K562 (cell line): ENCODE data around the gene UBA7. TPM values are rescaled to one million over a fixed set of nuclear protein-coding genes. Genes with fewer than 3 reads are reported as not detected.

Experiments used
- ATAC-seq: fragments of 200-7000 bp; cut with Tn5 transposase; 3 replicates; pipeline ENCODE4 v1.9.1; 2020; ENCODE audit warnings: moderate library complexity
- BruUV-seq: library from RNA; stranded (reverse); fragments of 400-500 nt; replicated peaks from 2 replicates; lab custom pipeline; 2021; lab: Mats Ljungman, UMichigan
- CTCF ChIA-PET: fragments of 300-600 bp; formaldehyde crosslinking; extraction: SDS; loops from one replicate; lab custom pipeline; 2021; ENCODE audit warnings: low intra/inter-chr PET ratio; lab: Yijun Ruan, JAX
- POLR2A ChIA-PET: fragments of 300-600, 350-650 bp; sonication (Branson Sonifier 250); formaldehyde crosslinking; extraction: SDS; loops from one replicate; lab custom pipeline; 2021; ENCODE audit warnings: antibody characterized with exemption, inconsistent platforms; lab: Yijun Ruan, JAX
- DNase-seq, 4 experiments: peaks; one replicate each; pipeline versions ENCODE4 v3.0.0 to v3.0.0-alpha.2; 2011 to 2018; ENCODE audit warnings: low spot score in 3 of 4, mixed read lengths in 3 of 4; ENCODE audit errors: extremely low read depth in 1 of 4
- FAIRE-seq: peaks from 2 replicates; lab custom pipeline; 2011; peaks lifted over from hg19 to GRCh38; lab: Jason Lieb, UNC
- H2AFZ ChIP-seq: 2 replicates; pipeline ENCODE4 v1.6.0; 2011; ENCODE audit warnings: low read depth, low read length, control low read depth, inconsistent platforms
- H3K27ac ChIP-seq: fragments of 200-600 bp; 3 replicates; pipeline ENCODE4 v1.8.0; 2011; ENCODE audit warnings: low read depth, mild to moderate bottlenecking, control low read depth, inconsistent platforms, low read length, moderate library complexity, mixed read lengths; ENCODE audit errors: extremely low read depth
- H3K27me3 ChIP-seq, 2 experiments: fragments of 300-600 bp in 1 of 2; 2 replicates in 1 of 2; 3 replicates in 1 of 2; pipeline versions ENCODE4 v1.6.0 to v1.8.0; 2011; ENCODE audit warnings: inconsistent platforms in 2 of 2, low read length in 2 of 2, mild to moderate bottlenecking in 1 of 2, mixed read lengths in 1 of 2, moderate library complexity in 1 of 2; ENCODE audit not compliant: control insufficient read depth in 2 of 2, insufficient read depth in 2 of 2
- H3K36me3 ChIP-seq: fragments of 300-600 bp; 3 replicates; pipeline ENCODE4 v1.8.0; 2011; ENCODE audit warnings: mild to moderate bottlenecking, low read length, inconsistent platforms; ENCODE audit not compliant: control insufficient read depth, insufficient read depth
- H3K4me1 ChIP-seq, 2 experiments: fragments of 200-600 bp in 1 of 2; replicated peaks in 1 of 2; 2 replicates in 1 of 2; 3 replicates in 1 of 2; pipeline versions ENCODE4 v1.5.1 to v1.8.0; 2011; ENCODE audit warnings: inconsistent platforms in 2 of 2, low read length in 2 of 2, mild to moderate bottlenecking in 1 of 2, mixed read lengths in 1 of 2, moderate library complexity in 1 of 2; ENCODE audit not compliant: control insufficient read depth in 2 of 2, insufficient read depth in 2 of 2
- H3K4me2 ChIP-seq: 2 replicates; pipeline ENCODE4 v1.6.1; 2011; ENCODE audit warnings: low read length, control low read depth, inconsistent platforms, mixed read lengths; ENCODE audit not compliant: insufficient read depth
- H3K4me3 ChIP-seq: fragments of 200-600 bp; sonication (generic), shearing (Covaris generic); 2 replicates; pipeline ENCODE4 v1.5.1; 2016; ENCODE audit warnings: control low read depth, inconsistent platforms
- H3K79me2 ChIP-seq: fragments of 200-600 bp; 3 replicates; pipeline ENCODE4 v1.8.0; 2011; ENCODE audit warnings: low read length, inconsistent platforms; ENCODE audit not compliant: control insufficient read depth, insufficient read depth
- H3K9ac ChIP-seq, 2 experiments: 2 replicates each; pipeline versions ENCODE4 v1.6.0 to v1.6.1; 2011; ENCODE audit warnings: low read depth in 2 of 2, low read length in 2 of 2, control low read depth in 1 of 2, inconsistent platforms in 1 of 2, mild to moderate bottlenecking in 1 of 2, mixed read lengths in 1 of 2; ENCODE audit not compliant: insufficient read depth in 1 of 2
- H3K9me1 ChIP-seq: one replicate; pipeline ENCODE4 v1.6.0; 2011; ENCODE audit warnings: inconsistent platforms, mild to moderate bottlenecking, low read length, moderate library complexity; ENCODE audit not compliant: control insufficient read depth, insufficient read depth
- H3K9me3 ChIP-seq: replicated peaks from 2 replicates; pipeline ENCODE4 v1.5.1; 2011; ENCODE audit warnings: low read depth, low read length, inconsistent platforms; ENCODE audit not compliant: control insufficient read depth, insufficient read depth
- H4K20me1 ChIP-seq: replicated peaks from 2 replicates; pipeline ENCODE4 v1.6.1; 2011; ENCODE audit warnings: low read length, inconsistent platforms, mixed read lengths; ENCODE audit not compliant: control insufficient read depth, insufficient read depth
- FIP1L1 ChIP-seq: fragments of 200-400 bp; formaldehyde crosslinking; IDR thresholded peaks from 2 replicates; pipeline ENCODE4 v1.6.1; 2018; ENCODE audit warnings: mild to moderate bottlenecking, low read depth, low read length; ENCODE audit not compliant: poor library complexity, severe bottlenecking
- GMEB1 ChIP-seq: fragments of 250-450 bp; sonication (Bioruptor Pico); IDR thresholded peaks from 2 replicates; pipeline ENCODE4 v1.4.0; 2020; ENCODE audit warnings: mild to moderate bottlenecking
- NFE2 ChIP-seq: IDR thresholded peaks from 2 replicates; pipeline ENCODE4 v1.6.1; 2014; ENCODE audit warnings: antibody characterized with exemption, low read depth
- TEAD4 ChIP-seq, 2 experiments: sonication (generic) in 1 of 2; formaldehyde crosslinking in 1 of 2; IDR thresholded peaks; 2 replicates each; pipeline versions ENCODE4 v1.6.1 to v1.8.0; 2012 to 2022; ENCODE audit warnings: borderline replicate concordance in 1 of 2, inconsistent platforms in 1 of 2, low read length in 1 of 2, mild to moderate bottlenecking in 1 of 2, missing genetic modification reagents in 1 of 2
- WGBS: fragments of 100-300 bp; shearing (Covaris generic); methylation state at CpG from one replicate; pipeline ENCODE4 v1.1.6; 2016; ENCODE audit warnings: low coverage, mixed read lengths; ENCODE audit not compliant: insufficient coverage; ENCODE audit errors: missing lambda C conversion rate; 5-methylcytosine and 5-hydroxymethylcytosine counted together
- in situ Hi-C: fragments of 300-500 bp; cut with MboI; formaldehyde crosslinking; loops from 4 replicates; pipeline ENCODE4 v1.15.0; 2018; ENCODE audit warnings: inconsistent platforms, mixed read lengths
- intact Hi-C: fragments of 100-400 bp; cut with micrococcal nuclease; formaldehyde crosslinking; loops from 2 replicates; pipeline ENCODE4 v1.14.2; 2022
- polyA plus RNA-seq, 8 experiments: library from polyadenylated mRNA; depleted of rRNA in 4 of 8; stranded (reverse) in 5 of 8; unstranded in 3 of 8; fragments of >200 nt; fragmentation: Nextera tagmentation in 2 of 8; fragmentation: Illumina TruSeq in 1 of 8; extraction: Ambion mirVana in 2 of 8; extraction: Trizol in 1 of 8; gene quantifications; 2 replicates each; pipeline versions ENCODE4 v1.2.1 to v1.2.3, GENCODE V29; 2011 to 2014; ENCODE audit warnings: inconsistent platforms in 1 of 8, missing spikeins in 1 of 8
- total RNA-seq, 7 experiments: library from RNA; depleted of rRNA in 6 of 7; stranded (reverse); fragments of >200 nt in 6 of 7; fragmentation: Illumina TruSeq in 2 of 7; extraction: Trizol in 2 of 7; gene quantifications; 2 replicates each; pipeline versions ENCODE4 v1.2.1 to v1.2.3, GENCODE V29; 2011 to 2021; ENCODE audit warnings: low replicate concordance in 1 of 7
- TF ChIP-seq, protein P1 (sequence below): sonication (generic); formaldehyde crosslinking; IDR thresholded peaks from 2 replicates; pipeline ENCODE4 v1.8.0; 2023; ENCODE audit warnings: missing genetic modification reagents, mild to moderate bottlenecking, borderline replicate concordance
- TF ChIP-seq, protein P2 (sequence below): fragments of 450-650 bp; formaldehyde crosslinking; IDR thresholded peaks from 2 replicates; pipeline ENCODE4 v1.4.0; 2020; ENCODE audit warnings: mild to moderate bottlenecking, moderate library complexity
- TF ChIP-seq, protein P3 (sequence below): fragments of 200-800 bp; sonication (Bioruptor generic); IDR thresholded peaks from 2 replicates; pipeline ENCODE4 v1.6.1; 2017; ENCODE audit warnings: missing genetic modification characterization, missing compliant biosample characterization

UBA7 gene
- total and polyA plus RNA-seq, 9 of the 15 experiments (the other 6 are each of a cell fraction or from before 2014, with no cell fraction given) = 0.17 to 3.3 (median 2.0) TPM

GRCh38 chr3:49840388-49840787, 26.6 kb upstream of the UBA7 start (continued):
- TF ChIP-seq TEAD4 (IDR thresholded peaks at IDR 0.05; ENCODE audit: low read length) (no peak), TEAD4 (CRISPR knock-in tag; IDR thresholded peaks at IDR 0.05; ENCODE audit: borderline replicate concordance) (no peak)
- TF ChIP-seq, protein P1, sequence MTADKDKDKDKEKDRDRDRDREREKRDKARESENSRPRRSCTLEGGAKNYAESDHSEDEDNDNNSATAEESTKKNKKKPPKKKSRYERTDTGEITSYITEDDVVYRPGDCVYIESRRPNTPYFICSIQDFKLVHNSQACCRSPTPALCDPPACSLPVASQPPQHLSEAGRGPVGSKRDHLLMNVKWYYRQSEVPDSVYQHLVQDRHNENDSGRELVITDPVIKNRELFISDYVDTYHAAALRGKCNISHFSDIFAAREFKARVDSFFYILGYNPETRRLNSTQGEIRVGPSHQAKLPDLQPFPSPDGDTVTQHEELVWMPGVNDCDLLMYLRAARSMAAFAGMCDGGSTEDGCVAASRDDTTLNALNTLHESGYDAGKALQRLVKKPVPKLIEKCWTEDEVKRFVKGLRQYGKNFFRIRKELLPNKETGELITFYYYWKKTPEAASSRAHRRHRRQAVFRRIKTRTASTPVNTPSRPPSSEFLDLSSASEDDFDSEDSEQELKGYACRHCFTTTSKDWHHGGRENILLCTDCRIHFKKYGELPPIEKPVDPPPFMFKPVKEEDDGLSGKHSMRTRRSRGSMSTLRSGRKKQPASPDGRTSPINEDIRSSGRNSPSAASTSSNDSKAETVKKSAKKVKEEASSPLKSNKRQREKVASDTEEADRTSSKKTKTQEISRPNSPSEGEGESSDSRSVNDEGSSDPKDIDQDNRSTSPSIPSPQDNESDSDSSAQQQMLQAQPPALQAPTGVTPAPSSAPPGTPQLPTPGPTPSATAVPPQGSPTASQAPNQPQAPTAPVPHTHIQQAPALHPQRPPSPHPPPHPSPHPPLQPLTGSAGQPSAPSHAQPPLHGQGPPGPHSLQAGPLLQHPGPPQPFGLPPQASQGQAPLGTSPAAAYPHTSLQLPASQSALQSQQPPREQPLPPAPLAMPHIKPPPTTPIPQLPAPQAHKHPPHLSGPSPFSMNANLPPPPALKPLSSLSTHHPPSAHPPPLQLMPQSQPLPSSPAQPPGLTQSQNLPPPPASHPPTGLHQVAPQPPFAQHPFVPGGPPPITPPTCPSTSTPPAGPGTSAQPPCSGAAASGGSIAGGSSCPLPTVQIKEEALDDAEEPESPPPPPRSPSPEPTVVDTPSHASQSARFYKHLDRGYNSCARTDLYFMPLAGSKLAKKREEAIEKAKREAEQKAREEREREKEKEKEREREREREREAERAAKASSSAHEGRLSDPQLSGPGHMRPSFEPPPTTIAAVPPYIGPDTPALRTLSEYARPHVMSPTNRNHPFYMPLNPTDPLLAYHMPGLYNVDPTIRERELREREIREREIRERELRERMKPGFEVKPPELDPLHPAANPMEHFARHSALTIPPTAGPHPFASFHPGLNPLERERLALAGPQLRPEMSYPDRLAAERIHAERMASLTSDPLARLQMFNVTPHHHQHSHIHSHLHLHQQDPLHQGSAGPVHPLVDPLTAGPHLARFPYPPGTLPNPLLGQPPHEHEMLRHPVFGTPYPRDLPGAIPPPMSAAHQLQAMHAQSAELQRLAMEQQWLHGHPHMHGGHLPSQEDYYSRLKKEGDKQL (CRISPR knock-in tag) = no peak

DNA sequence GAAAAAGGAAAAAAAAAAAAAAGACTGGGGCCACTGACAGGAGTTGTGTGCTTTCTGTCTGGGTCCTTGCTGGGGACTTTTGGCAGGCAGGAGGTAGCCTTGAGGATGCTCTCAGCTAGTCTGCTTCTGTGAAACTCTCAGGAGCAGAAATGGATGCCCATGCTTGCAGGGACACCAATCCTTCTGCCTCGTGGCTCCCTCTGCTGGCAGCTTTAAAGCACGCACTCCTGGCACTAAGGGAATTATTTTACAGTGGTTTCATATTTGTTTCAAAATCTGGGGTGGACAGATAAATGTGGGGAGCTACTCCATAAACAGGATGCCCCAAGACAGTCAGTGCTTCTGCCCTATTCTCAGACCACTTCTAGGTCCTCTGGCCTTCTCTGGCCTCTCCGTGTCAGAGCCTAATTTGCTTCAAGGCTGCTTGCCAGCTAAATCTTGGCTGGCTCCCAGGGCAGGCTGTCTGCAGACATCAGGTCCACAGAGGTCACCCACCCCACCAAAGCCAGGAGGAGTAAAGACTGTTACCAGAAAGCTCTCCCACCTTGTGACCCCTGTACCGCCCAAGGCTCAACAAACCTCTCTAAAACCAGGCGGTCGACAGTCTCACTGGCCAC, 25.5 kb upstream of the UBA7 start:
- WGBS = 44% methylated on average over 5 of the region's 6 CpGs
- H3K27me3 ChIP-seq = no peaks in the 10 kb centered on the region
- no peaks in the 10 kb centered on the region for H3K9me1 ChIP-seq
- ATAC-seq = peak; percentile 94
- peak; percentile 91 for FAIRE-seq
- ChIA-PET CTCF (interaction anchor here (0.6 to 1.6 kb wide), 6 partner anchors 34 to 385 kb away, joined by 3 to 16 read pairs (median 4); partner anchors contain the start of genes AMIGO3 and INKA1), POLR2A (interaction anchor here (0.6 to 1.8 kb wide), 5 partner anchors 18 to 299 kb away, joined by 3 to 5 read pairs (median 3); no protein-coding TSS in a partner anchor)
- H3K4me2 ChIP-seq = no peak overlapping the region
- no peaks in the 10 kb centered on the region for H3K79me2 ChIP-seq
- H3K4me1 ChIP-seq = no peaks in the 10 kb centered on the region; a peak in 1 of 5 replicates
- in situ Hi-C loops (no loop called here), intact Hi-C loops (loop anchor here (1.0 to 5.0 kb wide), 3 partner anchors 37 to 136 kb away; partner anchors contain the start of gene GMPPB)
- H4K20me1 ChIP-seq = no peaks in the 10 kb centered on the region
- peaks cover 60% of the 10 kb centered on the region; the same call in 2 of the 3 replicates for H3K36me3 ChIP-seq
- H3K27ac ChIP-seq = no peak overlapping the region
- no peak overlapping the region for H3K9ac ChIP-seq
- no peaks in the 10 kb centered on the region for H3K9me3 ChIP-seq
- no peak overlapping the region for H3K4me3 ChIP-seq
- BruUV-seq = no TSS peak
- no peak overlapping the region for H2AFZ ChIP-seq
- peak; percentile 49 to 78 (median 58) for DNase-seq
- TF ChIP-seq GMEB1 (CRISPR knock-in tag) (no peak), NFE2 (no peak), FIP1L1 (no peak)
- TF ChIP-seq, protein P2, sequence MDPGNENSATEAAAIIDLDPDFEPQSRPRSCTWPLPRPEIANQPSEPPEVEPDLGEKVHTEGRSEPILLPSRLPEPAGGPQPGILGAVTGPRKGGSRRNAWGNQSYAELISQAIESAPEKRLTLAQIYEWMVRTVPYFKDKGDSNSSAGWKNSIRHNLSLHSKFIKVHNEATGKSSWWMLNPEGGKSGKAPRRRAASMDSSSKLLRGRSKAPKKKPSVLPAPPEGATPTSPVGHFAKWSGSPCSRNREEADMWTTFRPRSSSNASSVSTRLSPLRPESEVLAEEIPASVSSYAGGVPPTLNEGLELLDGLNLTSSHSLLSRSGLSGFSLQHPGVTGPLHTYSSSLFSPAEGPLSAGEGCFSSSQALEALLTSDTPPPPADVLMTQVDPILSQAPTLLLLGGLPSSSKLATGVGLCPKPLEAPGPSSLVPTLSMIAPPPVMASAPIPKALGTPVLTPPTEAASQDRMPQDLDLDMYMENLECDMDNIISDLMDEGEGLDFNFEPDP (CRISPR knock-in tag) = no peak
- TF ChIP-seq, protein P3, sequence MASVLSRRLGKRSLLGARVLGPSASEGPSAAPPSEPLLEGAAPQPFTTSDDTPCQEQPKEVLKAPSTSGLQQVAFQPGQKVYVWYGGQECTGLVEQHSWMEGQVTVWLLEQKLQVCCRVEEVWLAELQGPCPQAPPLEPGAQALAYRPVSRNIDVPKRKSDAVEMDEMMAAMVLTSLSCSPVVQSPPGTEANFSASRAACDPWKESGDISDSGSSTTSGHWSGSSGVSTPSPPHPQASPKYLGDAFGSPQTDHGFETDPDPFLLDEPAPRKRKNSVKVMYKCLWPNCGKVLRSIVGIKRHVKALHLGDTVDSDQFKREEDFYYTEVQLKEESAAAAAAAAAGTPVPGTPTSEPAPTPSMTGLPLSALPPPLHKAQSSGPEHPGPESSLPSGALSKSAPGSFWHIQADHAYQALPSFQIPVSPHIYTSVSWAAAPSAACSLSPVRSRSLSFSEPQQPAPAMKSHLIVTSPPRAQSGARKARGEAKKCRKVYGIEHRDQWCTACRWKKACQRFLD (CRISPR knock-in tag) = no peak
